T-cell (primary cell): ENCODE data around the gene MAP7D2. TPM values are rescaled to one million over a fixed set of nuclear protein-coding genes. Genes with fewer than 3 reads are reported as not detected.
A peak's percentile ranks its signal among the peaks of the same experiment; 100 is the strongest.

Experiments used
- ATAC-seq, 4 experiments: fragments of 200-7000 bp in 3 of 4; fragments of 150-1000 bp in 1 of 4; cut with Tn5 transposase; replicated peaks in 1 of 4; 1 replicate in 3 of 4; 2 replicates in 1 of 4; pipeline ENCODE4 v1.10.0; 2021; ENCODE audit warnings: moderate library complexity in 3 of 4, mild to moderate bottlenecking in 2 of 4, moderate number of reproducible peaks in 1 of 4
- CTCF ChIA-PET, 2 donors: fragments of 300-600 bp; sonication (Branson Sonifier 250); formaldehyde crosslinking; loops; one replicate each; lab custom pipeline; 2022; ENCODE audit warnings: antibody characterized with exemption in 2 of 2; lab: Charles Lee
- POLR2A ChIA-PET, 2 donors: fragments of 300-600 bp; sonication (Branson Sonifier 250); formaldehyde crosslinking; loops; one replicate each; lab custom pipeline; 2022; ENCODE audit warnings: antibody characterized with exemption in 2 of 2; lab: Charles Lee
- DNase-seq, 35 experiments: peaks; one replicate each; pipeline versions ENCODE4 v3.0.0 to v3.0.0-alpha.2; 2013 to 2023
- H3K27ac ChIP-seq: one replicate; pipeline ENCODE4 v1.5.1; 2013; ENCODE audit warnings: low read length
- H3K27me3 ChIP-seq, 2 experiments: replicated peaks in 1 of 2; 1 replicate in 1 of 2; 2 replicates in 1 of 2; pipeline versions ENCODE4 v1.6.1 to v1.7.0; 2013; ENCODE audit warnings: low read length in 1 of 2, mixed read lengths in 1 of 2; ENCODE audit not compliant: control insufficient read depth in 2 of 2, insufficient read depth in 2 of 2; ENCODE audit errors: extremely low read depth in 1 of 2
- H3K36me3 ChIP-seq, 2 donors: 1 replicate in 1 of 2; 2 replicates in 1 of 2; pipeline versions ENCODE4 v1.6.1 to v1.7.0; 2013; ENCODE audit warnings: low read length in 1 of 2; ENCODE audit not compliant: control insufficient read depth in 2 of 2, insufficient read depth in 1 of 2; ENCODE audit errors: extremely low read depth in 1 of 2
- H3K4me1 ChIP-seq, 2 experiments: 1 replicate in 1 of 2; 2 replicates in 1 of 2; pipeline versions ENCODE4 v1.6.1 to v1.7.0; 2013; ENCODE audit warnings: low read length in 2 of 2, mixed read lengths in 1 of 2; ENCODE audit not compliant: insufficient read depth in 2 of 2, control insufficient read depth in 1 of 2; ENCODE audit errors: extremely low read depth in 1 of 2
- H3K4me3 ChIP-seq, 2 donors: 1 replicate in 1 of 2; 2 replicates in 1 of 2; pipeline versions ENCODE4 v1.5.1 to v1.7.0; 2013; ENCODE audit warnings: mild to moderate bottlenecking in 2 of 2, low read length in 1 of 2, moderate library complexity in 1 of 2; ENCODE audit not compliant: control insufficient read depth in 1 of 2; ENCODE audit errors: extremely low read depth in 1 of 2
- H3K9me3 ChIP-seq: 2 replicates; pipeline ENCODE4 v1.7.0; 2013
- H3K27ac Mint-ChIP-seq, 2 donors: one replicate each; pipeline ENCODE4 v1.8.0; 2020 to 2021; ENCODE audit warnings: mild to moderate bottlenecking in 2 of 2, mixed read lengths in 2 of 2
- H3K27me3 Mint-ChIP-seq, 2 donors: one replicate each; pipeline ENCODE4 v1.8.0; 2021 to 2022; ENCODE audit warnings: mixed read lengths in 2 of 2
- H3K36me3 Mint-ChIP-seq: one replicate; pipeline ENCODE4 v1.8.0; 2021; ENCODE audit warnings: mixed read lengths
- H3K4me1 Mint-ChIP-seq, 3 donors: one replicate each; pipeline ENCODE4 v1.8.0; 2020 to 2022; ENCODE audit warnings: mixed read lengths in 3 of 3, mild to moderate bottlenecking in 1 of 3
- H3K4me3 Mint-ChIP-seq, 3 donors: one replicate each; pipeline ENCODE4 v1.8.0; 2020 to 2022; ENCODE audit warnings: mild to moderate bottlenecking in 3 of 3, mixed read lengths in 3 of 3, moderate library complexity in 3 of 3
- H3K9me3 Mint-ChIP-seq, 3 donors: one replicate each; pipeline ENCODE4 v1.8.0; 2020 to 2022; ENCODE audit warnings: mixed read lengths in 3 of 3
- WGBS: methylation state at CpG from one replicate; pipeline ENCODE4 v1.1.5; 2013; ENCODE audit warnings: missing lambda C conversion rate; ENCODE audit not compliant: insufficient coverage; 5-methylcytosine and 5-hydroxymethylcytosine counted together
- total RNA-seq, 35 experiments: library from RNA in 6 of 35; stranded (reverse) in 6 of 35; fragments of 120-200 nt in 1 of 35; gene quantifications; one replicate each; pipeline versions ENCODE4 v1.2.1 to v1.2.4 and lab custom pipeline; 2013 to 2026

The MAP7D2 gene
- total RNA-seq, 5 donors from 2014 or later (not counting 1 experiment from before 2014, with no cell fraction given) = 0.13 to 0.83 (median 0.65) TPM; not detected in 1

GRCh38 chrX:19964017-19964710 is 152.5 kb downstream of the MAP7D2 start:
- H3K4me3 Mint-ChIP-seq = no peak overlapping the region
- no peaks in the 10 kb centered on the region for H3K4me1 ChIP-seq
- ATAC-seq (no peak), DNase-seq (peak in 2 of 35 experiments; percentile 2)
- H3K9me3 Mint-ChIP-seq = no peaks in the 10 kb centered on the region
- peaks cover 0 to 4% of the 10 kb centered on the region in 2 donors for H3K27me3 Mint-ChIP-seq
- H3K27ac ChIP-seq = no peak overlapping the region
- no peaks in the 10 kb centered on the region for H3K27me3 ChIP-seq
- WGBS = 0% methylated on average over 1 of the region's 9 CpGs
- no peak overlapping the region for H3K4me3 ChIP-seq
- peaks cover 0 to 7% (median 2%) of the 10 kb centered on the region in 3 donors for H3K4me1 Mint-ChIP-seq
- CTCF ChIA-PET = interaction anchor here in 1 of 2 donors (0.6 kb wide), 1 partner anchor 40 kb away, joined by 4 read pairs; no protein-coding TSS in a partner anchor
- peaks cover 33% of the 10 kb centered on the region for H3K36me3 Mint-ChIP-seq
- H3K27ac Mint-ChIP-seq = no peak overlapping the region
- POLR2A ChIA-PET = no interaction called here
- no peaks in the 10 kb centered on the region for H3K9me3 ChIP-seq
- peaks cover 0 to 17% of the 10 kb centered on the region in 2 donors for H3K36me3 ChIP-seq

- peaks cover 0 to 7% of the 10 kb centered on the region in 2 donors for H3K36me3 ChIP-seq
- H3K4me1 ChIP-seq = no peaks in the 10 kb centered on the region
- H3K27ac ChIP-seq = no peak overlapping the region
- no peak overlapping the region for H3K4me3 ChIP-seq
- no peak for ATAC-seq
- no peak for DNase-seq
- Mint-ChIP-seq H3K27ac (no peak overlapping the region), H3K4me1 (peaks cover 0 to 7% (median 4%) of the 10 kb centered on the region in 3 donors), H3K9me3 (no peaks in the 10 kb centered on the region), H3K4me3 (no peak overlapping the region), H3K36me3 (peaks cover 28% of the 10 kb centered on the region), H3K27me3 (peaks cover 0 to 9% of the 10 kb centered on the region in 2 donors)
- WGBS = 100% methylated on average over 1 of the region's 1 CpG
- H3K27me3 ChIP-seq = no peaks in the 10 kb centered on the region
- H3K9me3 ChIP-seq = no peaks in the 10 kb centered on the region
- CTCF ChIA-PET = interaction anchor here in 1 of 2 donors (0.7 kb wide), 1 partner anchor 74 kb away, joined by 3 read pairs; the partner anchor contains the start of gene SH3KBP1
- POLR2A ChIA-PET = no interaction called here
Measured at GRCh38 chrX:19960913-19961312, 155.8 kb downstream of the MAP7D2 start.

GRCh38 chrX:19958552-19959486 is 157.9 kb downstream of the MAP7D2 start:
- Histone ChIP-seq H3K27me3 (no peaks in the 10 kb centered on the region), H3K36me3 (peaks cover 0 to 3% of the 10 kb centered on the region in 2 donors), H3K27ac (no peak overlapping the region), H3K9me3 (no peaks in the 10 kb centered on the region), H3K4me3 (no peak overlapping the region), H3K4me1 (no peaks in the 10 kb centered on the region)
- Mint-ChIP-seq H3K27ac (no peak overlapping the region), H3K36me3 (peaks cover 20% of the 10 kb centered on the region), H3K4me1 (peaks cover 0 to 7% (median 2%) of the 10 kb centered on the region in 3 donors), H3K27me3 (peaks cover 0 to 9% of the 10 kb centered on the region in 2 donors), H3K9me3 (no peaks in the 10 kb centered on the region), H3K4me3 (no peak overlapping the region)
- POLR2A ChIA-PET = no interaction called here
- WGBS = 100% methylated on average over 1 of the region's 6 CpGs
- CTCF ChIA-PET = interaction anchor here in 1 of 2 donors (0.6 kb wide), 1 partner anchor 34 kb away, joined by 3 read pairs; no protein-coding TSS in a partner anchor
- DNase-seq = no peak
- ATAC-seq = no peak

GRCh38 chrX:19956923-19957322 is 159.8 kb downstream of the MAP7D2 start:
- ChIA-PET CTCF (interaction anchor here in 1 of 2 donors (0.7 to 0.8 kb wide), 2 partner anchors 9 to 585 kb away, joined by 3 read pairs; no protein-coding TSS in a partner anchor), POLR2A (interaction anchor here in 1 of 2 donors (0.6 kb wide), 1 partner anchor 190 kb away, joined by 8 read pairs; no protein-coding TSS in a partner anchor)
- Mint-ChIP-seq H3K27me3 (peaks cover 0 to 9% of the 10 kb centered on the region in 2 donors), H3K4me3 (no peak overlapping the region), H3K9me3 (no peaks in the 10 kb centered on the region), H3K27ac (no peak overlapping the region), H3K36me3 (peaks cover 20% of the 10 kb centered on the region), H3K4me1 (peaks cover 0 to 7% (median 4%) of the 10 kb centered on the region in 3 donors)
- DNase-seq (no peak), ATAC-seq (no peak)
- no peaks in the 10 kb centered on the region for H3K27me3 ChIP-seq
- no peak overlapping the region for H3K4me3 ChIP-seq
- no peak overlapping the region for H3K27ac ChIP-seq
- peaks cover 0 to 6% of the 10 kb centered on the region in 2 donors for H3K36me3 ChIP-seq
- H3K9me3 ChIP-seq = no peaks in the 10 kb centered on the region
- no peaks in the 10 kb centered on the region for H3K4me1 ChIP-seq
- whole genome bisulfite sequencing = no CpG with 5 or more reads among the region's 6 CpGs

Other genes with a start within 250 kb of the MAP7D2 start
- 100 to 1,000 TPM; 101 to 143 (median 114) TPM for gene SH3KBP1, start 229.3 kb downstream of the MAP7D2 start, total RNA-seq
- gene BCLAF3, start 125.8 kb downstream of the MAP7D2 start, total RNA-seq = 10 to 100 TPM in 2 of 5 donors, 1 to 10 TPM in 3; 9.1 to 13.6 (median 10.0) TPM
- gene EIF1AX, start 24.9 kb upstream of the MAP7D2 start, total RNA-seq = 10 to 100 TPM; 39.6 to 81.8 (median 52.6) TPM
- gene RPS6KA3, start 150.0 kb upstream of the MAP7D2 start, total RNA-seq = 10 to 100 TPM; 65.2 to 89.9 (median 71.9) TPM